HepG2 (cell line): ENCODE measurements around the gene MZF1. TPM values are rescaled to one million over a fixed set of nuclear protein-coding genes. Genes with fewer than 3 reads are reported as not detected.

Experiments
- DRAP1 ChIP-seq: IDR thresholded peaks from 2 replicates; pipeline ENCODE4 v1.6.1; 2016; ENCODE audit warnings: missing genetic modification reagents, missing compliant biosample characterization
- GTF3A ChIP-seq: sonication (generic); formaldehyde crosslinking; conservative IDR thresholded peaks from 2 replicates; pipeline ENCODE4 v1.4.0; 2020; ENCODE audit warnings: mild to moderate bottlenecking, missing genetic modification reagents
- MXD4 ChIP-seq: IDR thresholded peaks from 2 replicates; pipeline ENCODE4 v1.6.1; 2016; ENCODE audit warnings: mild to moderate bottlenecking, missing biosample characterization, missing genetic modification reagents
- PAXIP1 ChIP-seq: sonication (generic); formaldehyde crosslinking; conservative IDR thresholded peaks from 2 replicates; pipeline ENCODE4 v1.4.0; 2020; ENCODE audit warnings: mild to moderate bottlenecking, missing genetic modification reagents, moderate library complexity
- POLR2G ChIP-seq: fragments of 200-400 bp; formaldehyde crosslinking; IDR thresholded peaks from 2 replicates; pipeline ENCODE4 v1.6.1; 2018; ENCODE audit warnings: mild to moderate bottlenecking, low read depth, low read length, moderate library complexity
- SRY ChIP-seq: sonication (generic); formaldehyde crosslinking; IDR thresholded peaks from 2 replicates; pipeline ENCODE4 v1.8.0; 2022; ENCODE audit warnings: mild to moderate bottlenecking, missing genetic modification reagents
- TAF1 ChIP-seq: sonication (generic); formaldehyde crosslinking; IDR thresholded peaks from 2 replicates; pipeline ENCODE4 v1.4.0; 2020; ENCODE audit warnings: missing genetic modification reagents
- YY1 ChIP-seq: IDR thresholded peaks from 2 replicates; pipeline ENCODE4 v1.6.1; 2011; ENCODE audit warnings: low read length, low read depth, moderate library complexity, mild to moderate bottlenecking; ENCODE audit not compliant: insufficient read depth, insufficient replicate concordance
- ZFX ChIP-seq: sonication (generic); formaldehyde crosslinking; IDR thresholded peaks from 2 replicates; pipeline ENCODE4 v1.4.0; 2020; ENCODE audit warnings: mild to moderate bottlenecking, low read depth, missing genetic modification reagents, moderate library complexity
- ZMYM4 ChIP-seq: sonication (generic); formaldehyde crosslinking; IDR thresholded peaks from 2 replicates; pipeline ENCODE4 v1.8.1; 2023; ENCODE audit warnings: mild to moderate bottlenecking, missing genetic modification reagents
- ZNF768 ChIP-seq: sonication (generic); formaldehyde crosslinking; IDR thresholded peaks from 2 replicates; pipeline ENCODE4 v1.4.0; 2020; ENCODE audit warnings: missing genetic modification reagents
- ZSCAN25 ChIP-seq: sonication (generic); formaldehyde crosslinking; IDR thresholded peaks from 2 replicates; pipeline ENCODE4 v1.8.0; 2022; ENCODE audit warnings: mild to moderate bottlenecking, missing genetic modification reagents
- polyA plus RNA-seq, 8 experiments: library from polyadenylated mRNA; depleted of rRNA in 3 of 8; stranded (reverse) in 7 of 8; unstranded in 1 of 8; fragments of >200 nt; fragmentation: Illumina TruSeq in 4 of 8; extraction: Trizol in 4 of 8; gene quantifications; 2 replicates each; pipeline versions ENCODE4 v1.2.1 to v1.2.3, GENCODE V29; 2011 to 2016; ENCODE audit warnings: low read depth in 4 of 8, missing spikeins in 1 of 8, mixed read lengths in 1 of 8; ENCODE audit not compliant: insufficient read depth in 1 of 8
- total RNA-seq, 5 experiments: library from RNA; depleted of rRNA; stranded (reverse); fragments of >200 nt; fragmentation: Illumina TruSeq; extraction: Trizol; gene quantifications; 2 replicates each; pipeline ENCODE4 v1.2.3, GENCODE V29; 2016; ENCODE audit warnings: low read depth in 1 of 5
- TF ChIP-seq, protein P1 (sequence below): sonication (generic); formaldehyde crosslinking; IDR thresholded peaks from 2 replicates; pipeline ENCODE4 v1.8.0; 2022; ENCODE audit warnings: mild to moderate bottlenecking, missing genetic modification reagents; ENCODE audit not compliant: insufficient replicate concordance
- TF ChIP-seq, protein P2 (sequence below): sonication (generic); formaldehyde crosslinking; IDR thresholded peaks from 2 replicates; pipeline ENCODE4 v1.5.1; 2020; ENCODE audit warnings: mild to moderate bottlenecking, missing genetic modification reagents, moderate library complexity
- TF ChIP-seq, protein P3 (sequence below): sonication (generic); formaldehyde crosslinking; IDR thresholded peaks from 2 replicates; pipeline ENCODE4 v1.8.1; 2023; ENCODE audit warnings: mild to moderate bottlenecking, moderate library complexity, missing genetic modification reagents
- TF ChIP-seq, protein P4 (sequence below): sonication (generic); formaldehyde crosslinking; IDR thresholded peaks from 2 replicates; pipeline ENCODE4 v1.5.0; 2020; ENCODE audit warnings: missing genetic modification reagents

The MZF1 gene
- total and polyA plus RNA-seq, 2 of the 13 experiments (the other 11 are each of a cell fraction or from before 2014, with no cell fraction given): 3.1 to 8.1 TPM

DNA sequence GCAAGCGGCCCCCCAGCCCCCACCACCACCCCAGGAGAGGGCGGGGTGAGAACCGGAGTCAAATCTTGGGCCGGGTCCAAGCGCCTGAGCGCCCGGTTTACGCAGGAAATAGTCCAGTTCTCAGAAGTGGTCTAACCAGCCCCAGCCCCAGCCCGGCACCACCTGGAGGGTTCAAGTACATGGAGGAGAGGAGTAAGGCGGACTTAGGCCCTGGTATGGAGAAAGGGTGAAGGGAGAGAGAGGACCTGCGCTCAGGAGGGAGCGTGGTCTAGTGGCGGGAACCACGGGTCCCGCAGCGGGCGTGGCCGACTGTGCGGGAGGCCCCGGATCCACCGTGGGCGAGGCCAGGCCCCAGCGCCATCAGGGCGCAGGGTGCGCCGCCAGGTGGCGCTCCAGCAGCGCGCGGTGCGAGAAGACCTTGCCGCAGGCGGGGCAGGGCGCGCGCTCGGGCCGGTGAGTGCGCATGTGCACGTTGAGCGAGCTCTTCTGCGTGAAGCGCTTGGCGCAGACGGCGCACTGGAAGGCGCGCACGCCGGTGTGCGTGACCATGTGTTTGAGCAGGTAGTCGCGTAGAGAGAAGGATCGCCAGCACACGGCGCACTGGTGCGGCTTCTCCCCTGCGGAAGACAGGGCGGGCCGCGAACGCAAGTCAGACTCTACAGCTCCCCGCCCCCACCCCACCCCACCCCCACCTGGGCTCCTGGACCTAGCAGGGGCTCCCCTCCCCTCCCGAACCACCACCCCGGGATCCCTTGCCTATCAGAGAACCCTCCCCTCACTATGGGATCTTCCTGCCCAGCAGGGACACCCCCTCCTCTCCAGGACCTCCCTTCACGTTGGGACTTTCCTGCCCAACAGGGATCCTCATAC lies 59.2 kb downstream of the MZF1 start (continued):
- TF ChIP-seq, protein P1, sequence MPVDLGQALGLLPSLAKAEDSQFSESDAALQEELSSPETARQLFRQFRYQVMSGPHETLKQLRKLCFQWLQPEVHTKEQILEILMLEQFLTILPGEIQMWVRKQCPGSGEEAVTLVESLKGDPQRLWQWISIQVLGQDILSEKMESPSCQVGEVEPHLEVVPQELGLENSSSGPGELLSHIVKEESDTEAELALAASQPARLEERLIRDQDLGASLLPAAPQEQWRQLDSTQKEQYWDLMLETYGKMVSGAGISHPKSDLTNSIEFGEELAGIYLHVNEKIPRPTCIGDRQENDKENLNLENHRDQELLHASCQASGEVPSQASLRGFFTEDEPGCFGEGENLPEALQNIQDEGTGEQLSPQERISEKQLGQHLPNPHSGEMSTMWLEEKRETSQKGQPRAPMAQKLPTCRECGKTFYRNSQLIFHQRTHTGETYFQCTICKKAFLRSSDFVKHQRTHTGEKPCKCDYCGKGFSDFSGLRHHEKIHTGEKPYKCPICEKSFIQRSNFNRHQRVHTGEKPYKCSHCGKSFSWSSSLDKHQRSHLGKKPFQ: no peak
- TF ChIP-seq GTF3A: 0 out of 2 replicates have a peak, but pooled peaks have one; percentile 32
- peak; percentile 91 for TF ChIP-seq ZFX (CRISPR knock-in tag)
- TF ChIP-seq DRAP1 (CRISPR knock-in tag): peak; percentile 62; the same call in 1 of the 2 replicates
- peak; percentile 64 for TF ChIP-seq PAXIP1 (CRISPR knock-in tag)
- TF ChIP-seq, protein P2, sequence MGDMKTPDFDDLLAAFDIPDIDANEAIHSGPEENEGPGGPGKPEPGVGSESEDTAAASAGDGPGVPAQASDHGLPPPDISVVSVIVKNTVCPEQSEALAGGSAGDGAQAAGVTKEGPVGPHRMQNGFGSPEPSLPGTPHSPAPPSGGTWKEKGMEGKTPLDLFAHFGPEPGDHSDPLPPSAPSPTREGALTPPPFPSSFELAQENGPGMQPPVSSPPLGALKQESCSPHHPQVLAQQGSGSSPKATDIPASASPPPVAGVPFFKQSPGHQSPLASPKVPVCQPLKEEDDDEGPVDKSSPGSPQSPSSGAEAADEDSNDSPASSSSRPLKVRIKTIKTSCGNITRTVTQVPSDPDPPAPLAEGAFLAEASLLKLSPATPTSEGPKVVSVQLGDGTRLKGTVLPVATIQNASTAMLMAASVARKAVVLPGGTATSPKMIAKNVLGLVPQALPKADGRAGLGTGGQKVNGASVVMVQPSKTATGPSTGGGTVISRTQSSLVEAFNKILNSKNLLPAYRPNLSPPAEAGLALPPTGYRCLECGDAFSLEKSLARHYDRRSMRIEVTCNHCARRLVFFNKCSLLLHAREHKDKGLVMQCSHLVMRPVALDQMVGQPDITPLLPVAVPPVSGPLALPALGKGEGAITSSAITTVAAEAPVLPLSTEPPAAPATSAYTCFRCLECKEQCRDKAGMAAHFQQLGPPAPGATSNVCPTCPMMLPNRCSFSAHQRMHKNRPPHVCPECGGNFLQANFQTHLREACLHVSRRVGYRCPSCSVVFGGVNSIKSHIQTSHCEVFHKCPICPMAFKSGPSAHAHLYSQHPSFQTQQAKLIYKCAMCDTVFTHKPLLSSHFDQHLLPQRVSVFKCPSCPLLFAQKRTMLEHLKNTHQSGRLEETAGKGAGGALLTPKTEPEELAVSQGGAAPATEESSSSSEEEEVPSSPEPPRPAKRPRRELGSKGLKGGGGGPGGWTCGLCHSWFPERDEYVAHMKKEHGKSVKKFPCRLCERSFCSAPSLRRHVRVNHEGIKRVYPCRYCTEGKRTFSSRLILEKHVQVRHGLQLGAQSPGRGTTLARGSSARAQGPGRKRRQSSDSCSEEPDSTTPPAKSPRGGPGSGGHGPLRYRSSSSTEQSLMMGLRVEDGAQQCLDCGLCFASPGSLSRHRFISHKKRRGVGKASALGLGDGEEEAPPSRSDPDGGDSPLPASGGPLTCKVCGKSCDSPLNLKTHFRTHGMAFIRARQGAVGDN (CRISPR knock-in tag): peak; percentile 95
- 0 out of 2 replicates have a peak, but pooled peaks have one; percentile 53 for TF ChIP-seq ZNF768 (CRISPR knock-in tag)
- TF ChIP-seq, protein P3, sequence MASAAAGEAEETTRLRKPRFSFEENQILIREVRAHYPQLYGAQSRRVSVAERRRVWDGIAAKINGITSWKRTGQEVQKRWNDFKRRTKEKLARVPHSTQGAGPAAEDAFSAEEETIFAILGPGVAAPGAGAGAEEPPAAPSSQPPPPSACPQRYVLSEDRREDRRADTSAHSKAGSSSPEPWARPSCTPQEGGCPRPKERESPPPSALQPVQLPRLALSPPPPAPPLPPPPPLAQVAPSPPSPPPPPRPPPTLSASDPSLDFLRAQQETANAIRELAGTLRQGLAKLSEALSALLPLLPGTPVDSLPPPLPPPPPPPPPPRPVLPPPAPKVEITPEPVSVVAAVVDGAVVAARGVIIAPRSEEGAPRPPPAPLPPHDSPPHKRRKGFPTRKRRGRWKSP (CRISPR knock-in tag): peak; percentile 99
- peak; percentile 89 for TF ChIP-seq POLR2G
- peak; percentile 81 for TF ChIP-seq MXD4 (CRISPR knock-in tag)
- TF ChIP-seq TAF1: peak; percentile 76
- TF ChIP-seq, protein P4, sequence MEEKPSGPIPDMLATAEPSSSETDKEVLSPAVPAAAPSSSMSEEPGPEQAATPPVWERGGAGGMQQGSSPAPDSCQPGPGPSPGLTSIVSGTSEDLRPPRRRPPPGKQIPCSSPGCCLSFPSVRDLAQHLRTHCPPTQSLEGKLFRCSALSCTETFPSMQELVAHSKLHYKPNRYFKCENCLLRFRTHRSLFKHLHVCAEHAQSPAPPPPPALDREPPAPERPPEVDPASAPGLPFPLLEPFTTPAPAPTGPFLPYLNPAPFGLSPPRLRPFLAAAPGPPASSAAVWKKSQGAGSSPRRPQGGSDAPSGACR (CRISPR knock-in tag): no peak
- TF ChIP-seq ZMYM4 (CRISPR knock-in tag): peak; percentile 70; the same call in 1 of the 2 replicates
- TF ChIP-seq ZSCAN25: 0 out of 2 replicates have a peak, but pooled peaks have one; percentile 47
- TF ChIP-seq SRY (CRISPR knock-in tag): no peak; the same call in none of the 2 replicates
- peak; percentile 80 for TF ChIP-seq YY1
